Fibroblast of villous mesenchyme (primary cell): ENCODE measurements around the gene ZNF786. TPM values are rescaled to one million over a fixed set of nuclear protein-coding genes. Genes with fewer than 3 reads are reported as not detected.

ENCODE experiments used
- DNase-seq: peaks from one replicate; pipeline ENCODE4 v3.0.0-alpha.2; 2010; ENCODE audit warnings: low read depth
- H3K4me3 ChIP-seq: 2 replicates; pipeline ENCODE4 v1.5.1; 2011; ENCODE audit warnings: low read depth, mild to moderate bottlenecking, low read length
- total RNA-seq: library from RNA; depleted of rRNA; stranded (reverse); fragments of >200 nt; gene quantifications from 2 replicates; pipeline ENCODE4 v1.2.3, GENCODE V29; 2012
- TF ChIP-seq, protein P1 (sequence below): IDR thresholded peaks from 2 replicates; pipeline ENCODE4 v1.5.1; 2012; ENCODE audit warnings: low read depth, mild to moderate bottlenecking, low read length; ENCODE audit not compliant: insufficient read depth

Gene ZNF786
- total RNA-seq, 1 donor = 9.1 TPM

DNA sequence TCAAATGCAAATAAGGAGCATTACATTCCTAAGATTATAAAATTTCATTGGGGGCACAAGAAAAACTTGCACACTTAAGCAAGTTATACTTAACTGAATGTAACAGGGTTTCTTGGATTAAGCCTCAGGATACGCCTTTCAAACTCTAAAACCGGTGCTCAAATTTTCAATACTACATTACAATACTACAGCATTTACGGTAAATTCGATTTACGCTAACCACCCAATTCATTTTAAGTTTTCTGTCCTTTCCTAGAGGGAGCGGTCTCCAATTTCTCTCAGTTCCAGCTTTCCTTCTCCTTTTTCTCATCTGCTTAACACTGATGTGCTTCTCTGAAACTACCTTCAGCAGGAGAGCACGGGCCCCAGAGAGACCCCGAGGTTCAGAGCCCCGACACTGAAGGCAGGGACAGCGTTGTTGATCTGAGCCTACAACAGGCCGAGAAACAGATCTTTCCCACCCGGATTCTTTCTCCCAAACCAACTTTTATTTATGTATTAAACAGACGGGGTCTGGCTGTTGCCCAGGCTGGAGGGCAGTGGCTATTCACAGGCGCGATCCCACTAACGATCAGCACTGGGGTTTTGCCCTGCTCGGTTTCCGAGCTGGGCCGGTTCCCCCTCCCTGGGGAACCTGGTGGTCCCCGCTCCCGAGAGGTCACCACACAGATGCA is 34.8 kb upstream of the ZNF786 start:
- TF ChIP-seq, protein P1, sequence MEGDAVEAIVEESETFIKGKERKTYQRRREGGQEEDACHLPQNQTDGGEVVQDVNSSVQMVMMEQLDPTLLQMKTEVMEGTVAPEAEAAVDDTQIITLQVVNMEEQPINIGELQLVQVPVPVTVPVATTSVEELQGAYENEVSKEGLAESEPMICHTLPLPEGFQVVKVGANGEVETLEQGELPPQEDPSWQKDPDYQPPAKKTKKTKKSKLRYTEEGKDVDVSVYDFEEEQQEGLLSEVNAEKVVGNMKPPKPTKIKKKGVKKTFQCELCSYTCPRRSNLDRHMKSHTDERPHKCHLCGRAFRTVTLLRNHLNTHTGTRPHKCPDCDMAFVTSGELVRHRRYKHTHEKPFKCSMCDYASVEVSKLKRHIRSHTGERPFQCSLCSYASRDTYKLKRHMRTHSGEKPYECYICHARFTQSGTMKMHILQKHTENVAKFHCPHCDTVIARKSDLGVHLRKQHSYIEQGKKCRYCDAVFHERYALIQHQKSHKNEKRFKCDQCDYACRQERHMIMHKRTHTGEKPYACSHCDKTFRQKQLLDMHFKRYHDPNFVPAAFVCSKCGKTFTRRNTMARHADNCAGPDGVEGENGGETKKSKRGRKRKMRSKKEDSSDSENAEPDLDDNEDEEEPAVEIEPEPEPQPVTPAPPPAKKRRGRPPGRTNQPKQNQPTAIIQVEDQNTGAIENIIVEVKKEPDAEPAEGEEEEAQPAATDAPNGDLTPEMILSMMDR = no peak
- H3K4me3 ChIP-seq = peak overlapping the region; percentile 71
- DNase-seq = peak; percentile 22

- TF ChIP-seq, protein P1 = no peak
- no peak overlapping the region for H3K4me3 ChIP-seq
- DNase-seq = no peak
These were observed 19.5 kb upstream of the ZNF786 start for GRCh38 chr7:149109969-149110368.

DNA sequence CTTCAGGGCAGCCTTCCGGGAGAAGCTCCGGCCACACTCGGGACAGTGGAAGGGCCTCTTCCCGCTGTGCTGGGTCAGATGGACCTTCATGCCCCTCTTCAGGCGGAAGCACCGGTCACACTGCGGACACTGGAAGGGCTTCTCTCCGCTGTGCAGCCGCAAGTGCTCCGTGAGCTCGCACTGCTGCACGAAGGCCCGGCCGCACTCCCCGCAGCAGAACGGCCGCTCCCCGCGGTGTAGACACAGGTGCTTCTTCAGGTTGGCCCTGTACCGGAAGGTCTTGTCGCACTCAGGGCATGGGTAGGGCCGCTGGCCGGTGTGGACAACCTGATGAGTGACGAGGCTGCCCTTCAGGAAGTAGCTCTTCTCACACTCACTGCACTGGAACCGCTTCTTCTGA is 14.2 kb upstream of the ZNF786 start:
- TF ChIP-seq, protein P1 = no peak
- no peak overlapping the region for H3K4me3 ChIP-seq
- no peak for DNase-seq

GRCh38 chr7:149104214-149104613 is 13.7 kb upstream of the ZNF786 start:
- TF ChIP-seq, protein P1 = no peak
- DNase-seq = no peak
- H3K4me3 ChIP-seq = no peak overlapping the region

GRCh38 chr7:149103424-149103823 is 12.9 kb upstream of the ZNF786 start:
- H3K4me3 ChIP-seq = no peak overlapping the region
- no peak for DNase-seq
- TF ChIP-seq, protein P1 = no peak

GRCh38 chr7:149102666-149103065 is 12.1 kb upstream of the ZNF786 start:
- no peak overlapping the region for H3K4me3 ChIP-seq
- TF ChIP-seq, protein P1 = no peak
- no peak for DNase-seq

GRCh38 chr7:149100821-149101220 is 10.3 kb upstream of the ZNF786 start:
- no peak overlapping the region for H3K4me3 ChIP-seq
- TF ChIP-seq, protein P1 = no peak
- no peak for DNase-seq
